ENCODE measurements around the gene ALDH1L2.
"Not testable (repeated sequence)": the region's sequence is repeated elsewhere in the genome, so short reads cannot be mapped to it uniquely, and the experiment has no call there.

GRCh38 chr12:105095338-105095737, 11.1 kb upstream of the ALDH1L2 start:
- not testable (repeated sequence) for TF ChIP-seq CTCF (IDR thresholded peaks at IDR 0.05); ZFX (IDR thresholded peaks at IDR 0.05; ENCODE audit: borderline replicate concordance)
